A673 (cell line): ENCODE measurements around the gene SBK2. TPM values are rescaled to one million over a fixed set of nuclear protein-coding genes. Genes with fewer than 3 reads are reported as not detected.

Experiments used
- BruUV-seq: library from RNA; stranded (reverse); fragments of 400-500 nt; replicated peaks from 2 replicates; lab custom pipeline; 2021; lab: Mats Ljungman, UMichigan
- CTCF ChIA-PET: fragments of 300-600 bp; sonication (Branson Sonifier 250); formaldehyde crosslinking; loops from one replicate; lab custom pipeline; 2022; ENCODE audit warnings: antibody characterized with exemption; lab: Charles Lee
- POLR2A ChIA-PET: fragments of 300-600 bp; sonication (Branson Sonifier 250); formaldehyde crosslinking; loops from one replicate; lab custom pipeline; 2022; ENCODE audit warnings: antibody characterized with exemption; ENCODE audit not compliant: low non-redundant PET; lab: Charles Lee
- DNase-seq: peaks from one replicate; pipeline ENCODE4 v3.0.0-alpha.2; 2015; ENCODE audit warnings: low spot score
- H3K27ac ChIP-seq: fragments of 200-600 bp; sonication (generic); 2 replicates; pipeline ENCODE4 v1.5.1; 2016; ENCODE audit warnings: mixed run types, low read depth, mild to moderate bottlenecking, mixed read lengths, antibody characterized with exemption, low read length; ENCODE audit not compliant: poor library complexity, severe bottlenecking
- H3K27me3 ChIP-seq: fragments of 200-600 bp; sonication (generic); replicated peaks from 2 replicates; pipeline ENCODE4 v1.6.1; 2017; ENCODE audit warnings: mixed run types, low read depth, mild to moderate bottlenecking, mixed read lengths, antibody characterized with exemption, low read length; ENCODE audit not compliant: insufficient read depth, poor library complexity
- H3K36me3 ChIP-seq: fragments of 200-600 bp; sonication (generic); 2 replicates; pipeline ENCODE4 v1.6.1; 2016; ENCODE audit warnings: mixed run types, mild to moderate bottlenecking, mixed read lengths, antibody characterized with exemption, low read length; ENCODE audit not compliant: insufficient read depth, poor library complexity, severe bottlenecking
- H3K4me1 ChIP-seq: fragments of 200-600 bp; sonication (generic); 2 replicates; pipeline ENCODE4 v1.6.1; 2017; ENCODE audit warnings: mixed run types, mild to moderate bottlenecking, mixed read lengths, antibody characterized with exemption, low read length; ENCODE audit not compliant: insufficient read depth, poor library complexity, severe bottlenecking
- H3K4me3 ChIP-seq: fragments of 200-600 bp; sonication (generic); 2 replicates; pipeline ENCODE4 v1.5.1; 2016; ENCODE audit warnings: low read depth, mixed run types, mild to moderate bottlenecking, mixed read lengths, low read length; ENCODE audit not compliant: poor library complexity, severe bottlenecking
- H3K9me3 ChIP-seq: fragments of 200-600 bp; sonication (generic); 2 replicates; pipeline ENCODE4 v1.6.1; 2016; ENCODE audit warnings: mixed run types, low read depth, mild to moderate bottlenecking, mixed read lengths, antibody characterized with exemption, low read length; ENCODE audit not compliant: poor library complexity, severe bottlenecking
- CTCF ChIP-seq: fragments of 300-800, 200-600 bp; sonication (generic); conservative IDR thresholded peaks from 2 replicates; pipeline ENCODE4 v1.5.1; 2017; ENCODE audit warnings: low read depth, mild to moderate bottlenecking, antibody characterized with exemption, low read length, moderate library complexity, mixed read lengths
- EZH2 ChIP-seq: fragments of 200-600 bp; sonication (generic); IDR thresholded peaks from 2 replicates; pipeline ENCODE4 v1.6.1; 2017; ENCODE audit warnings: borderline replicate concordance, low read depth, mild to moderate bottlenecking, mixed read lengths, antibody characterized with exemption, low read length; ENCODE audit not compliant: poor library complexity, severe bottlenecking
- intact Hi-C: fragments of 100-400 bp; cut with micrococcal nuclease; formaldehyde crosslinking; loops from one replicate; pipeline ENCODE4 v1.10.0; 2022; ENCODE audit not compliant: unreplicated experiment
- total RNA-seq: library from RNA; stranded (reverse); gene quantifications from 2 replicates; pipeline ENCODE4 v1.2.3, GENCODE V29; 2021

Gene SBK2
- total RNA-seq, 1 experiment from 2014 or later: not detected

- intact Hi-C loops: no loop called here
- TF ChIP-seq EZH2 (no peak), CTCF (no peak)
- no peaks in the 10 kb centered on the region for H3K4me1 ChIP-seq
- peaks cover 3% of the 10 kb centered on the region for H3K27me3 ChIP-seq
- no peaks in the 10 kb centered on the region for H3K36me3 ChIP-seq
- POLR2A ChIA-PET: no interaction called here
- H3K4me3 ChIP-seq: no peak overlapping the region
- no peak for DNase-seq
- CTCF ChIA-PET: no interaction called here
- H3K27ac ChIP-seq: no peak overlapping the region
- BruUV-seq: no TSS peak
- H3K9me3 ChIP-seq: no peaks in the 10 kb centered on the region
Observed at GRCh38 chr19:55559684-55560083, 22.8 kb upstream of the SBK2 start.

DNA sequence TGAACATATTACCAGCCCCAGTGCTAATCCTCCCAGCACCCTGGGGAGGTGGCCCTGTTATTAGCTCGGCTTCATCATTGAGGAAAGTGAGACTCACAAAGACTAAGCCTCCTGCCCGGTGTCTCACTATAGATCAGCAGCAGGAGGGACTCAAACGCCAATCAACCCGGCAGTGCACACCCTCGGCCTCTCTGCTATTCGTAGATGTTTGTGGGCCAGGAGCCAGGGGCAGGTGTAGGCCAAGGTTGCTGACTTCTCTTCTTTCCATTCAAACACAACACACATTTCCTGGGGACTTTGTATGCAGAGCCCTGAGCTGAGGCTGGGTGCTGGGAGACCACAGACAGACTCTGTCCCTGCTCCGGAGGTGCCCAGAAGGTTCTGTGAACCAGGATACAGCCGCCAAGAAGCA lies 17.8 kb upstream of the SBK2 start:
- no peak for DNase-seq
- H3K27me3 ChIP-seq: no peaks in the 10 kb centered on the region
- BruUV-seq: no TSS peak
- TF ChIP-seq EZH2 (no peak), CTCF (no peak)
- ChIA-PET POLR2A (no interaction called here), CTCF (no interaction called here)
- H3K36me3 ChIP-seq: no peaks in the 10 kb centered on the region
- H3K4me3 ChIP-seq: no peak overlapping the region
- H3K4me1 ChIP-seq: no peaks in the 10 kb centered on the region
- no peaks in the 10 kb centered on the region for H3K9me3 ChIP-seq
- H3K27ac ChIP-seq: no peak overlapping the region
- intact Hi-C loops: no loop called here

- no peak for TF ChIP-seq CTCF
- TF ChIP-seq EZH2: no peak
- H3K9me3 ChIP-seq: no peaks in the 10 kb centered on the region
- no peak overlapping the region for H3K27ac ChIP-seq
- H3K27me3 ChIP-seq: no peaks in the 10 kb centered on the region
- H3K4me3 ChIP-seq: no peak overlapping the region
- no peaks in the 10 kb centered on the region for H3K4me1 ChIP-seq
- intact Hi-C loops: no loop called here
- no peaks in the 10 kb centered on the region for H3K36me3 ChIP-seq
- POLR2A ChIA-PET: no interaction called here
- BruUV-seq: no TSS peak
- DNase-seq: no peak
- CTCF ChIA-PET: no interaction called here
Observed at GRCh38 chr19:55554302-55554701, 17.4 kb upstream of the SBK2 start.
